ENCODE data around the gene DPYD. TPM values are rescaled to one million over a fixed set of nuclear protein-coding genes. Genes with fewer than 3 reads are reported as not detected.

DPYD gene
- polyA plus RNA-seq, 1 of the 3 experiments (the other 2 are of a cell fraction), result 23.0 TPM

GRCh38 chr1:97207868-97208267 lies 713.0 kb downstream of the DPYD start:
- POLR2A ChIA-PET, result no interaction called here
- no peak overlapping the region for H3K4me3 ChIP-seq (ENCODE audit: low read depth in 2 of 2, low read length in 1 of 2)
- H4K20me1 ChIP-seq (ENCODE audit: insufficient read depth), result no peaks in the 10 kb centered on the region
- no peaks in the 10 kb centered on the region for H3K79me2 ChIP-seq (ENCODE audit: insufficient read depth)
- H3K27ac ChIP-seq (ENCODE audit: low read depth in 2 of 2, low read length in 1 of 2), result no peak overlapping the region
- CTCF ChIA-PET, result no interaction called here
- H3K9ac ChIP-seq, result no peak overlapping the region
- H2AFZ ChIP-seq (ENCODE audit: low read depth), result no peak overlapping the region
- peaks cover 0 to 2% of the 10 kb centered on the region in 2 experiments; a peak in 2 of 4 replicates for H3K4me1 ChIP-seq (ENCODE audit: control insufficient read depth in 1 of 2, insufficient read depth in 2 of 2, low read depth in 1 of 2, low read length in 1 of 2)
- peaks cover 13% of the 10 kb centered on the region for H3F3A ChIP-seq (replicated peaks; ENCODE audit: insufficient read depth)
- TF ChIP-seq FOXJ3 (CRISPR knock-in tag; IDR thresholded peaks at IDR 0.05), result no peak
- peak; percentile 9; the same call in 1 of the 2 replicates for TF ChIP-seq NRF1 (IDR thresholded peaks at IDR 0.05; ENCODE audit: low read depth, low read length)
- no peaks in the 10 kb centered on the region for H3K27me3 ChIP-seq (ENCODE audit: insufficient read depth)
- no peaks in the 10 kb centered on the region for H3K9me3 ChIP-seq
- H3K9me2 ChIP-seq, result no peaks in the 10 kb centered on the region
- H3K4me2 ChIP-seq, result no peak overlapping the region
- DNase-seq, result no peak
- peaks cover 0 to 12% of the 10 kb centered on the region in 2 experiments for H3K36me3 ChIP-seq (replicated peaks in 1 of 2; ENCODE audit: control insufficient read depth in 1 of 2, insufficient read depth in 2 of 2, low read length in 1 of 2)

- no peak overlapping the region for H3K27ac ChIP-seq (ENCODE audit: low read depth in 2 of 2, low read length in 1 of 2)
- no peaks in the 10 kb centered on the region for H3K9me2 ChIP-seq
- WGBS (ENCODE audit: low lambda C conversion rate), result 100% methylated on average over 1 of the region's 1 CpG
- H3K4me3 ChIP-seq (ENCODE audit: low read depth in 2 of 2, low read length in 1 of 2), result no peak overlapping the region
- no peak for TF ChIP-seq IRF3 (IDR thresholded peaks at IDR 0.05; ENCODE audit: low read depth, low read length)
- no peak for TF ChIP-seq GABPA (IDR thresholded peaks at IDR 0.05; ENCODE audit: low read depth)
- no peak for TF ChIP-seq POLR2AphosphoS5 (IDR thresholded peaks at IDR 0.05; ENCODE audit: low read depth, low read length)
- no peak for TF ChIP-seq FOXM1 (IDR thresholded peaks at IDR 0.05; ENCODE audit: low read depth)
- TF ChIP-seq RXRA (IDR thresholded peaks at IDR 0.05; ENCODE audit: borderline replicate concordance, low read depth), result no peak
- no peak for TF ChIP-seq ELF1 (IDR thresholded peaks at IDR 0.05)
- no peak for TF ChIP-seq FOSL2 (IDR thresholded peaks at IDR 0.05; ENCODE audit: borderline replicate concordance, low read depth)
- TF ChIP-seq RAD21 (IDR thresholded peaks at IDR 0.05; ENCODE audit: low read length), result no peak
- no peak for TF ChIP-seq SIN3A (IDR thresholded peaks at IDR 0.05; ENCODE audit: borderline replicate concordance, low read depth, low read length)
- TF ChIP-seq RCOR1 (IDR thresholded peaks at IDR 0.05; ENCODE audit: low read length), result no peak
- no peak for TF ChIP-seq USF1 (IDR thresholded peaks at IDR 0.05; ENCODE audit: borderline replicate concordance, low read depth)
- TF ChIP-seq TEAD4 (IDR thresholded peaks at IDR 0.05; ENCODE audit: borderline replicate concordance, insufficient read depth), result no peak
- no peak for TF ChIP-seq MAX (IDR thresholded peaks at IDR 0.05; ENCODE audit: low read depth)
- no peak for TF ChIP-seq NFIC (IDR thresholded peaks at IDR 0.05; ENCODE audit: borderline replicate concordance)
- no peaks in the 10 kb centered on the region for H3K79me2 ChIP-seq (ENCODE audit: insufficient read depth)
- H2AFZ ChIP-seq (ENCODE audit: low read depth), result no peak overlapping the region
- H3K36me3 ChIP-seq (replicated peaks in 1 of 2; ENCODE audit: control insufficient read depth in 1 of 2, insufficient read depth in 2 of 2, low read length in 1 of 2), result peaks cover 0 to 4% of the 10 kb centered on the region in 2 experiments
- no peak for DNase-seq
- H3K4me2 ChIP-seq, result no peak overlapping the region
- no peaks in the 10 kb centered on the region for H4K20me1 ChIP-seq (ENCODE audit: insufficient read depth)
- peaks cover 8 to 17% of the 10 kb centered on the region in 2 experiments; a peak in 3 of 4 replicates for H3K4me1 ChIP-seq (ENCODE audit: control insufficient read depth in 1 of 2, insufficient read depth in 2 of 2, low read depth in 1 of 2, low read length in 1 of 2)
- H3K9me3 ChIP-seq, result no peaks in the 10 kb centered on the region
- ChIA-PET POLR2A (no interaction called here), CTCF (no interaction called here)
- H3K27me3 ChIP-seq (ENCODE audit: insufficient read depth), result no peaks in the 10 kb centered on the region
- H3K9ac ChIP-seq, result no peak overlapping the region
- peaks cover 24% of the 10 kb centered on the region for H3F3A ChIP-seq (replicated peaks; ENCODE audit: insufficient read depth)
Measured at GRCh38 chr1:97204468-97204867, 716.4 kb downstream of the DPYD start.
